ENCODE data around the gene OLFML3. TPM values are rescaled to one million over a fixed set of nuclear protein-coding genes. Genes with fewer than 3 reads are reported as not detected.

OLFML3 gene
- total RNA-seq, 1 experiment from 2014 or later, result 771 TPM

GRCh38 chr1:113949007-113949406 lies 30.3 kb upstream of the OLFML3 start:
- DNase-seq (ENCODE audit: low read depth), result no peak

GRCh38 chr1:113950908-113951307 lies 28.4 kb upstream of the OLFML3 start:
- DNase-seq (ENCODE audit: low read depth), result no peak

GRCh38 chr1:113951719-113952118 lies 27.6 kb upstream of the OLFML3 start:
- no peak for DNase-seq (ENCODE audit: low read depth)

- DNase-seq (ENCODE audit: low read depth), result peak; percentile 27
Observed at GRCh38 chr1:113957984-113958383, 21.3 kb upstream of the OLFML3 start.

DNA sequence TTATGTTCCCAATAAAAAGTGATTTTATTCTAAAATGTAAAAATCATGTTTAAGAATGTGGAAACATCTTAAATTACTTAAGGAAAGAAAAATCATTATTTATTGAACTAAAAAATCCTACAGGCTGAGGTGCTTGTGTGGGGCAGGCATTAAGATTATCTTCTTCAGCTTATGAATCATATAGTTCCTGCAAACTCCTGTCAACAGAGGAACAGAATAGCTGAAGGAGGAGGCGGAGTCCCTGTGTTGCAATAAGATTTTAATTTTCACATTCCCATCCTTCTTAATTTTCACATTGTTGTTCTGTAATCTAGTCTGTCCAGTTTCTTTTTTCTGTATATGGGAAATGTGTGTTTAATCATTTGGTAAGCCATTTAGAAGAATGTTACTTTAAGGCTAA lies 20.6 kb upstream of the OLFML3 start:
- DNase-seq (ENCODE audit: low read depth), result no peak

- DNase-seq (ENCODE audit: low read depth), result no peak
Observed at GRCh38 chr1:113963281-113963906, 15.9 kb upstream of the OLFML3 start.

- DNase-seq (ENCODE audit: low read depth), result no peak
Observed at GRCh38 chr1:113965703-113966412, 13.4 kb upstream of the OLFML3 start.

GRCh38 chr1:113972954-113973353 lies 6.3 kb upstream of the OLFML3 start:
- no peak for DNase-seq (ENCODE audit: low read depth)

DNA sequence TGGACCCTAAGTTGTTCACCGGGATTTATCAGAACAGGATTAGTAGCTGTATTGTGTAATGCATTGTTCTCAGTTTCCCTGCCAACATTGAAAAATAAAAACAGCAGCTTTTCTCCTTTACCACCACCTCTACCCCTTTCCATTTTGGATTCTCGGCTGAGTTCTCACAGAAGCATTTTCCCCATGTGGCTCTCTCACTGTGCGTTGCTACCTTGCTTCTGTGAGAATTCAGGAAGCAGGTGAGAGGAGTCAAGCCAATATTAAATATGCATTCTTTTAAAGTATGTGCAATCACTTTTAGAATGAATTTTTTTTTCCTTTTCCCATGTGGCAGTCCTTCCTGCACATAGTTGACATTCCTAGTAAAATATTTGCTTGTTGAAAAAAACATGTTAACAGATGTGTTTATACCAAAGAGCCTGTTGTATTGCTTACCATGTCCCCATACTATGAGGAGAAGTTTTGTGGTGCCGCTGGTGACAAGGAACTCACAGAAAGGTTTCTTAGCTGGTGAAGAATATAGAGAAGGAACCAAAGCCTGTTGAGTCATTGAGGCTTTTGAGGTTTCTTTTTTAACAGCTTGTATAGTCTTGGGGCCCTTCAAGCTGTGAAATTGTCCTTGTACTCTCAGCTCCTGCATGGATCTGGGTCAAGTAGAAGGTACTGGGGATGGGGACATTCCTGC lies 3.9 kb upstream of the OLFML3 start:
- DNase-seq (ENCODE audit: low read depth), result peak; percentile 61

DNA sequence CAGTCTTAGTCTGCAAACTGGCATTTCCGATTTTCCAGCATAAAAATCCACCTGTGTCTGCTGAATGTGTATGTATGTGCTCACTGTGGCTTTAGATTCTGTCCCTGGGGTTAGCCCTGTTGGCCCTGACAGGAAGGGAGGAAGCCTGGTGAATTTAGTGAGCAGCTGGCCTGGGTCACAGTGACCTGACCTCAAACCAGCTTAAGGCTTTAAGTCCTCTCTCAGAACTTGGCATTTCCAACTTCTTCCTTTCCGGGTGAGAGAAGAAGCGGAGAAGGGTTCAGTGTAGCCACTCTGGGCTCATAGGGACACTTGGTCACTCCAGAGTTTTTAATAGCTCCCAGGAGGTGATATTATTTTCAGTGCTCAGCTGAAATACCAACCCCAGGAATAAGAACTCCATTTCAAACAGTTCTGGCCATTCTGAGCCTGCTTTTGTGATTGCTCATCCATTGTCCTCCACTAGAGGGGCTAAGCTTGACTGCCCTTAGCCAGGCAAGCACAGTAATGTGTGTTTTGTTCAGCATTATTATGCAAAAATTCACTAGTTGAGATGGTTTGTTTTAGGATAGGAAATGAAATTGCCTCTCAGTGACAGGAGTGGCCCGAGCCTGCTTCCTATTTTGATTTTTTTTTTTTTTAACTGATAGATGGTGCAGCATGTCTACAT lies 2.5 kb upstream of the OLFML3 start:
- DNase-seq (ENCODE audit: low read depth), result peak; percentile 88

GRCh38 chr1:113977906-113978305 lies 1.4 kb upstream of the OLFML3 start:
- DNase-seq (ENCODE audit: low read depth), result no peak

- DNase-seq (ENCODE audit: low read depth), result peak; percentile 55
Observed at GRCh38 chr1:113980110-113980509, 836 bp downstream of the OLFML3 start.

- peak; percentile 79 for DNase-seq (ENCODE audit: low read depth)
Observed at GRCh38 chr1:113981962-113982931, 3.0 kb downstream of the OLFML3 start.

GRCh38 chr1:113982949-113983348 lies 3.7 kb downstream of the OLFML3 start:
- DNase-seq (ENCODE audit: low read depth), result no peak

DNA sequence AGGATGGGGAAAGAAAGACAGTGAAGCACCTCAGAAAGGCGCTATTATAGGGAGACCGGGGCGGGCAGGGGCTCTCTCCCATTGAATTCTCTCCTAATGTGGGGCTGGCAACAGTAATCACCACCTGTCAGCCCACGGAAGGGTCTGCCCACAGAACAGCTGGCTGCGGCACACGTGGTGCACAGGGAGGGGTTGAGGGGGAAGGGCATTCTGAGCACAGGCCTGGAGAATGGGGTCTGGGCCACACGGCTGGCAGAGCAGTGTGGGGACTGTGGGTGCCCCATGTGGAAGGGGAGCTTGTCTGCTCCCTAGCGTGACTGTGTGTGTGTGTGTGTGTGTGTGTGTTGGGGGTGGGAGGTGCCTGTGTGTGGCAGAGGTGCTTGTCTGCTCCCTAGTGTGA lies 4.1 kb downstream of the OLFML3 start:
- peak; percentile 72 for DNase-seq (ENCODE audit: low read depth)

- DNase-seq (ENCODE audit: low read depth), result no peak
Observed at GRCh38 chr1:113983826-113984225, 4.6 kb downstream of the OLFML3 start.

DNA sequence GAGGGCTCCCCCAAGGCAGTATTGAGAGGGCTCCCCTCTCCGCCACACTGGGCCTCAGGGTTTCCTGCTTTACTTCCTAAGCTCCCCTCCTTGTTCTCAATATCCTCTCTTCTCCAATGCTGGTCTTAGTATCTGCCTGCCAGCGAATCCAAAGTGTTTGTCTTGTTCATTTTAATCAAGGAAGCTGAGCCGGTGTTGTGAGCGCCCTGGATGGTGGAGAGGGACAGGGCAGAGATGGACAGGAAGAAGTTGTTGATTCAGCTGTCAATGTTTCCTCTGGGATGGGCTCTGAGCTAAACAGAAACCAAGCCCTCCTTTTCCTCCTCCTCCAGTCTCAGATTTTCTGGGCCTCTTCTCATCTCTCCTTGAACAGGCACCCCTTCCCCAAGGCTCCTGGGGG lies 5.4 kb downstream of the OLFML3 start:
- peak; percentile 91 for DNase-seq (ENCODE audit: low read depth)

DNA sequence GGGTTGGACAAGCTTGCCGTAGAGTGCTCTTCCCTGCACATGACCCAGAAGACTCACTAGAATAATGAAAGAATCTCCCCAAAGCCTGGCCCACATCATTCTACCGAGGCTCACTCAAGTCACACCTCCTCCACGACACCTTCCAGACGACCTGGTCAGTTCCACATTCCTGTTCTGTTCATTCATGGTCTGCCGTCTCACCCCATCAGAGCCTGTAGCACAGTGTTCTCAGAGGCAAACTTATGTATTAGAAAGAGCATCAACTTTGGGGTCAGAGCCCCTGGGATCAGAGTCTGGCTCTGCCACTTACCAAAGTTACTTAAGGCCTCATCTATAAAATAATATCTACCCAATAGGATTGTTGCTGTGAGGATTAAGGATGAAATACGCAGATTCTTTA lies 7.5 kb downstream of the OLFML3 start:
- no peak for DNase-seq (ENCODE audit: low read depth)

GRCh38 chr1:113987259-113987658 lies 8.0 kb downstream of the OLFML3 start:
- DNase-seq (ENCODE audit: low read depth), result no peak

- DNase-seq (ENCODE audit: low read depth), result no peak
Observed at GRCh38 chr1:113990530-113990929, 11.3 kb downstream of the OLFML3 start.

- DNase-seq (ENCODE audit: low read depth), result no peak
Observed at GRCh38 chr1:113990961-113991360, 11.7 kb downstream of the OLFML3 start.

Measured in LHCN-M2 (cell line).